GM12891 (cell line): Measurements from ENCODE around the gene RETREG1.

Source experiments
- POLR2A ChIP-seq: IDR thresholded peaks from 2 replicates; pipeline ENCODE4 v1.6.1; 2011; ENCODE audit warnings: low read depth, low read length, control low read depth
- POLR2AphosphoS5 ChIP-seq: IDR thresholded peaks from 2 replicates; pipeline ENCODE4 v1.6.1; 2011; ENCODE audit warnings: low read depth, low read length, control low read depth
- SPI1 ChIP-seq: IDR thresholded peaks from 2 replicates; pipeline ENCODE4 v1.6.1; 2011; ENCODE audit warnings: low read depth, low read length, control low read depth
- TAF1 ChIP-seq: IDR thresholded peaks from 2 replicates; pipeline ENCODE4 v1.6.1; 2011; ENCODE audit warnings: low read depth, low read length, control low read depth

- TF ChIP-seq POLR2AphosphoS5 (no peak), POLR2A (no peak), TAF1 (no peak), SPI1 (no peak)
These were observed at the start of gene RETREG1 for GRCh38 chr5:16616536-16617273.
